ENCODE results near the gene SLFNL1.

Gene SLFNL1

DNA sequence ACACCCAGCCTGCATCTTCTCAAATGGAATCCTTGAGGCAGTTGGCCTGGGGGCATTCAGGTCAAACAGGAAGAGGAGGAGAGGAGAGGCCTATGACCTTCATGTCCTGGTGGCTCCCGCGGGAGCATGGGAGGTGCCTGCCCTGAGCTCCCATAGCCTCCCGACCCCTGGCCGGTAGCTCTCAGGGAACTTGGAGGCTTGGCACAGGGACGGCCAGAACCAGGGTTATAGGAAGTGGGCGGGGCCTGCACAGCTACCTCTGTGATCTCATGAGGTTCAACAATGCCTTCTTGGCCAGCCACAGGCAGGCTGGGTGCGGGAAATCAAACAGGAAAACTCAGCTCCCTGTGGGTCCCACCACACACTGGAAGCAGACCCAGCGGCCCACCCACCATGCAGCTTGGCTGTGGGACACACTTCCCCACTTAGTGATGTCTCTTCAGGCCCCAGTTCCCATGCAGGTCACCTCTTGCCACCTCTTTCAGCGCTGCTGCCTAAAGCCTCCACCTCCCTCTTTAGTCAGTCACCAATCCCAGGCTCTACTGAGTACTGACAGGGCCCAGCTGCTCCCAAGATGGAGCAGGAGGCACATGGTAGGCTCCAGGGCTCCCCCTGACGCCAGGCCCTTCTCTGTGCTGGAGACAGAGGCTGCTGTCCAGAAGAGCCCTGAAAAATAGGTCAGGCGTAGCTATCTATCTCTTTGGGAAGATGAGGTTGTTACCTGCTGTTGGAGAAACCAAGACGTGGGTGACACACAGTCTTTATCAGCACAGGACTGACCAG lies at the start of gene SLFNL1:
TSS of gene SLFNL1 (minus strand) at position 200 of the 783 bp plus-strand sequence. CDS start 1,065 bp downstream, outside the sequence.
- no peaks in the 10 kb centered on the region for H3F3A ChIP-seq (ENCODE audit: insufficient read depth, low read length)
- no peaks in the 10 kb centered on the region for H4K20me1 ChIP-seq (ENCODE audit: insufficient read depth, low read length)
- H3K9me2 ChIP-seq (ENCODE audit: low read depth, low read length): no peaks in the 10 kb centered on the region
- no peak within 1 kb of the TSS for H3K9ac ChIP-seq (ENCODE audit: low read length)
- no peak within 1 kb of the TSS for H3K4me3 ChIP-seq (ENCODE audit: low read depth, low read length, poor library complexity, severe bottlenecking)
- H3K4me2 ChIP-seq (ENCODE audit: low read length): no peak within 1 kb of the TSS
- H3K36me3 ChIP-seq (ENCODE audit: insufficient read depth, low read length): peaks cover 33% of the 10 kb centered on the region; the same call in 1 of the 2 replicates
- no peak within 1 kb of the TSS for H2AFZ ChIP-seq (ENCODE audit: low read length)
- no peaks in the 10 kb centered on the region for H3K27me3 ChIP-seq (ENCODE audit: insufficient read depth, low read length)
- no peak within 1 kb of the TSS for H3K27ac ChIP-seq (ENCODE audit: low read depth, low read length, poor library complexity, severe bottlenecking)
- TF ChIP-seq, protein P1, sequence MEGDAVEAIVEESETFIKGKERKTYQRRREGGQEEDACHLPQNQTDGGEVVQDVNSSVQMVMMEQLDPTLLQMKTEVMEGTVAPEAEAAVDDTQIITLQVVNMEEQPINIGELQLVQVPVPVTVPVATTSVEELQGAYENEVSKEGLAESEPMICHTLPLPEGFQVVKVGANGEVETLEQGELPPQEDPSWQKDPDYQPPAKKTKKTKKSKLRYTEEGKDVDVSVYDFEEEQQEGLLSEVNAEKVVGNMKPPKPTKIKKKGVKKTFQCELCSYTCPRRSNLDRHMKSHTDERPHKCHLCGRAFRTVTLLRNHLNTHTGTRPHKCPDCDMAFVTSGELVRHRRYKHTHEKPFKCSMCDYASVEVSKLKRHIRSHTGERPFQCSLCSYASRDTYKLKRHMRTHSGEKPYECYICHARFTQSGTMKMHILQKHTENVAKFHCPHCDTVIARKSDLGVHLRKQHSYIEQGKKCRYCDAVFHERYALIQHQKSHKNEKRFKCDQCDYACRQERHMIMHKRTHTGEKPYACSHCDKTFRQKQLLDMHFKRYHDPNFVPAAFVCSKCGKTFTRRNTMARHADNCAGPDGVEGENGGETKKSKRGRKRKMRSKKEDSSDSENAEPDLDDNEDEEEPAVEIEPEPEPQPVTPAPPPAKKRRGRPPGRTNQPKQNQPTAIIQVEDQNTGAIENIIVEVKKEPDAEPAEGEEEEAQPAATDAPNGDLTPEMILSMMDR (IDR thresholded peaks at IDR 0.05; ENCODE audit: low read length): no peak
- no peak for TF ChIP-seq EZH2 (IDR thresholded peaks at IDR 0.05; ENCODE audit: borderline replicate concordance, low read length)
- H3K79me2 ChIP-seq (ENCODE audit: insufficient read depth, low read length): no peaks in the 10 kb centered on the region
- no peaks in the 10 kb centered on the region for H3K9me3 ChIP-seq (ENCODE audit: low read length)
- H3K4me1 ChIP-seq (ENCODE audit: insufficient read depth, low read length, severe bottlenecking): peaks cover 15% of the 10 kb centered on the region

DNA sequence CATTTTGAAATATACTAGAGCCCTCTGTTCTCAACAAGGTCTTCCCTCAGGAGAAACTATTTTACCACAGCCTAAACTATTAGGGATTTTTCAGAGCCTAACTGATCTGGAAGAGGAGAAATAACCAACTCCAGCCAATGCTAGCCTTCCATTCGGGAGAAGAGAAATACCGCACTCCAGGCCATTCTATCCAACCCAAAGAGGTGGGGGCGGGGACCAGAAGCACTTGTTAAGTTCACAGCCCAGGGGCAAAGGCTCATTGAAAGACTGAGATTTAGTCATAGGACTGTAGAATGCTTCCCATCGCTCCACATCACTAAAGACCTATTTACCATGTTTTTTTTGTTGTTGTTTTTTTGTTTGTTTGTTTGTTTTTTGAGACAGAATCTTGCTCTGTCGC lies 35.4 kb upstream of the SLFNL1 start:
- Histone ChIP-seq H3K9me3 (ENCODE audit: low read length) (no peaks in the 10 kb centered on the region), H3K9ac (ENCODE audit: low read length) (no peak overlapping the region), H3K4me2 (ENCODE audit: low read length) (no peak overlapping the region), H4K20me1 (ENCODE audit: insufficient read depth, low read length) (no peaks in the 10 kb centered on the region), H3K4me1 (ENCODE audit: insufficient read depth, low read length, severe bottlenecking) (no peaks in the 10 kb centered on the region), H3K9me2 (ENCODE audit: low read depth, low read length) (no peaks in the 10 kb centered on the region), H3K27ac (ENCODE audit: low read depth, low read length, poor library complexity, severe bottlenecking) (no peak overlapping the region), H3K4me3 (ENCODE audit: low read depth, low read length, poor library complexity, severe bottlenecking) (no peak overlapping the region), H3K27me3 (ENCODE audit: insufficient read depth, low read length) (no peaks in the 10 kb centered on the region), H2AFZ (ENCODE audit: low read length) (no peak overlapping the region), H3F3A (ENCODE audit: insufficient read depth, low read length) (no peaks in the 10 kb centered on the region), H3K36me3 (ENCODE audit: insufficient read depth, low read length) (peaks cover 4% of the 10 kb centered on the region; the same call in 1 of the 2 replicates), H3K79me2 (ENCODE audit: insufficient read depth, low read length) (no peaks in the 10 kb centered on the region)
- TF ChIP-seq, protein P1 (IDR thresholded peaks at IDR 0.05; ENCODE audit: low read length): no peak
- TF ChIP-seq EZH2 (IDR thresholded peaks at IDR 0.05; ENCODE audit: borderline replicate concordance, low read length): no peak

DNA sequence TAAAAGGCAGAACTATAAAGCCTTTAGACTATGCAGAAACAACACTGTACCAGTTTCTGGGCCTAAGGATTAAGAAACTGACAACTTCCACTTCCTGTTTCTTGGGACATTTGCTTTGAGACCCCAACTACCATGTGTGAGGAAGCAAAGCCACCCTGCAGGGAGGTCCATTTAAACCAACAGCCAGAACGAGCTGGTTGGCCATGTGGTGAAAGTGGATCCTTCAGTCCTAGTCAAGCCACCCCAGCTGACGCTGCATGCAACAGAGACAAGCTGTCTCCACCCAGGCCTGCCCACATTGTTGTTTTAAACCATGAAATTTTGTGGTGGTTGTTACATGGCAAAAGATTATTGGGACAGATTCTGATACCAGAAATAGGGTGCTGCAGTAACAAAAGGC lies 31.8 kb upstream of the SLFNL1 start:
- H3K79me2 ChIP-seq (ENCODE audit: insufficient read depth, low read length): no peaks in the 10 kb centered on the region
- no peaks in the 10 kb centered on the region for H3K4me1 ChIP-seq (ENCODE audit: insufficient read depth, low read length, severe bottlenecking)
- H3K27ac ChIP-seq (ENCODE audit: low read depth, low read length, poor library complexity, severe bottlenecking): no peak overlapping the region
- no peak overlapping the region for H3K4me3 ChIP-seq (ENCODE audit: low read depth, low read length, poor library complexity, severe bottlenecking)
- no peak overlapping the region for H3K4me2 ChIP-seq (ENCODE audit: low read length)
- no peak overlapping the region for H3K9ac ChIP-seq (ENCODE audit: low read length)
- no peaks in the 10 kb centered on the region for H3K9me3 ChIP-seq (ENCODE audit: low read length)
- no peak overlapping the region for H2AFZ ChIP-seq (ENCODE audit: low read length)
- no peaks in the 10 kb centered on the region for H3K9me2 ChIP-seq (ENCODE audit: low read depth, low read length)
- H3F3A ChIP-seq (ENCODE audit: insufficient read depth, low read length): no peaks in the 10 kb centered on the region
- H4K20me1 ChIP-seq (ENCODE audit: insufficient read depth, low read length): no peaks in the 10 kb centered on the region
- no peaks in the 10 kb centered on the region for H3K27me3 ChIP-seq (ENCODE audit: insufficient read depth, low read length)
- no peak for TF ChIP-seq EZH2 (IDR thresholded peaks at IDR 0.05; ENCODE audit: borderline replicate concordance, low read length)
- TF ChIP-seq, protein P1 (IDR thresholded peaks at IDR 0.05; ENCODE audit: low read length): no peak
- no peaks in the 10 kb centered on the region for H3K36me3 ChIP-seq (ENCODE audit: insufficient read depth, low read length)
